Anterior cingulate cortex (tissue), 58 donors: ENCODE measurements around the gene TFF3.

Experiments used
- DNase-seq, 58 donors: peaks; one replicate each; lab custom pipeline; 2025; lab: John Stamatoyannopoulos, UW

TFF3 gene

DNA sequence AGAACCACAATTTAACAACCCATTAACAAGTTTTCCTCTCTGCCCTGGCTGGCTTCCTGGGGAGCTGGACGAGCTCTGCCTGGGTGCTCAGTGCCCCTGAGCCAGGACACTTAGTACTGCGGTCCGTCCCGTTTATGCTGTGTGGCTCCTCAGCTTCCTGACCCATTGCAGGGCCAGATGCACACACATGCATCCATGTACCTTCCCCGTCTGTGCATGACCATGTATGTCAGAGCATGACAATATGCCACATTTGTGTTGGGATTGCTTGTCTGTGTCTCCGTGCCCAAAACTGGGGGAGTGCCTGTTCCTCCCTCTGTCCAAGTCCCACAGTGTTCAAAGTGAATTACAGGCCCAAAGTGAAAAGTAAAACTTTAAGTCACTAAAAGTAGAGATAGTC is 9.7 kb upstream of the TFF3 start:
- DNase-seq: no peak

- DNase-seq: no peak
Measured at GRCh38 chr21:42321845-42322244, 6.6 kb upstream of the TFF3 start.

GRCh38 chr21:42321231-42321630 is 6.0 kb upstream of the TFF3 start:
- DNase-seq: no peak

DNA sequence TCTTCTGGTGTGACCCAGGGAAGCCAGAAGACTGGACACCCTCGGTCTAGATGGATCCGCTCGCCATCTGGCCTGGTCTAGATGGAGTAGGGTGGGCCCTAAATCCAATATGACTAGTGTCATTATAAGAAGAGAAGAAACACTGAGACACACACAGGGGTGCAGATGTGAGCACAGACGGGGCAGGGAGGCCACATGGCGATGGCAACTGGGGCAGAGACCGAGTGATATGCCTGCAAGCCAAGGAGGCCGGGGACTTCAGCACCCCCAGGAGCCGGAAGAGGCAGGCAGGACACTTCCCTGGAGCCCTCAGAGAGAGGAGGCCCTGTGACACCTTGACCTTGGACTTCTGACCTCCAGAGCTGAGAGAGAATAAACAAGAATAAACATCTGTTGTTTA is 5.6 kb upstream of the TFF3 start:
- no peak for DNase-seq

DNA sequence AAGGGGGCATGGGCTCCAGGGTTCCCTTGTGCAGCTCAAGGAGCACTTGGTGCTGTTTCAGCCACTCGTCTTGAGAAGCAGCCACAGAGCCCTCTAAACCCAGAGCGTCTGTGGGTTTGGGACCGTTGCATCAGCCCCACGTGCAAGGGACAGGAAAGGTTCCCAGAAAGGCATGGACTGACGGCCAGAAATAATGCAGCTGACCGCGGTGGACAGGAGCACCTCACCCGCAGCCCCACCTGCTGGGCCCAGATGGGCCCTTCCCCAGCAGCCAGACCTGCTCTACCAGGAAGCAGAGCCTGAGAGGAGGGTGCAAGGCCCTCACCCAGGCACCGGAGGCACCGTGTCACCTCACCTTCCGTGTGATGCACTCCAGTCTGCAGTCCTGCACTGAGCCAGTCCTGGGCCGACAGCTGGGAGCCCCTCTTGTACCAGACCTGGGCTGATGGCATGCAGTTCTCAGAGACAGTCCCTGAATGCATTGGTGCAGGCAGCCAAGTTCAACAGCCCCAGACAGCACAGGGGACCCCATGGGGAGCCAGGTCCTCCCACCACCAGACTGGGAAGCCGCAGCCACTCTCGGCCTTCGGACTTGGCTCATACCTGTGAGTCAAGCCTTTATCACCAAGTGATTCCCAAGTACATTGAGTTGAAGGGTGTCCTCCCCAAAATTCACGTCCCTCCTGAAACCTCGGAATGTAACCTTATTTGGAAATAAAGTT is 4.8 kb upstream of the TFF3 start:
- DNase-seq: no peak

DNA sequence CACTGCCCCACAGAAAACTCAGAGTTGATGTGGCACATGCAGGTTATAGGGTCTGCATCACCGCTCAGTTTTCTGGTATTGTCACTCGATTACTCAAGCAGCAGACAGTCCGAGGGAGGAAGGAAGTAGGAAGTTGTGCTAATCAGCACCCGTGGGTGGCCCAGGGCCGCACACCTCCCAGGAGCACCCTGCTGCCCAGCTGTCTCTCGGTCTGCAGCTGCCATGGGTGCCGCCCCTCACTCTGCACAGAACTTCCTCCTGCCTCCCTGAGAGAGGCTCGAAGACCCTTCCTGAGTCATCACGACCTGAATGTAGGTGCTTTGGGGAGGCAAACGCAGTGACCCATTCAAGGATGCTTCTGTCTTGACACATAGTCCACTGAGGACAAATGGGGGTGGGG is 4.2 kb upstream of the TFF3 start:
- DNase-seq: no peak

DNA sequence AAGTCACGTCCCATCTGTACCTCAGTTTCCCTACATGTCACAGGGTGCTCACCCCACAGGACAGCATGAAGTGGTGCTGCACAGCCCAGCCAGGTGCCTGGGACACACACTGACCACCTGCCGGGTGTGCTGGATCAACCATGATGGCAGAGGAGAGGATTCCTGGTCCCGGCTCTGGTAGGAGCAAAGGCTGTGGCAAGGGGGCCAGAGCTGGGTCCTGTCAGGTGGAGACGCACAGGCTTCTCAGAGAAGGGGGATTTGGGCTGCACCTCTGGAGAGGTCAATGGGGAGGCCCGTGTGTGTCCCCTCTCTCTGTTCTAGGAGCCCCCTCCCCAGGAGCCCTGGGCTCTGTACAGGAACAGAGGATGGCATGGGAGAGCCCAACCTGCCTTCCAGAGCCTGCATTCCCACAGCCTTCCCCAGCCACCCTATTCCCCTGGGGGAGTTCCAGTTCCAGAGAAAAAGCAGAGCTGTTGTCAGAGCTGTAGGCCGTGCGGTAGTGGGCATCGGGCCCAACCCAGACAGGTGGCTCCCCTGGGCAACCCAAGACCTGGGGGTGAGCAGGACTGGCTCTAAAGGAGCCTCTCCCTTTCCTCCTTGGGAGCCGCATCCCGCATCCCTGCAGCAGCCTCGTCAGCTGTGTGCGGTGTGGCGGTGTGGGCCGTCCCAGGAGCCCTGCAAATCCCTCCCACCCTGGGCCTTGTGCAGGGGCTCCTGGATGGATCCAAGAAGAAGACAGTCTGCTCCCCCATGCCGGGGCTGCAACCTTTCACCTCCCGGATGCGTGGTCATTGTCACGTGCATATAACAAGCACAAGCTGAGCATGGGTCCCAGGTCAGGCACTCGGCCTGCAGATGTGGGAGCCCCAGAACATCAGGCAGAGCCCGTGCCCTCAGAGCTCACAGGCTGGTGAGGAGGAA is 2.9 kb upstream of the TFF3 start:
- no peak for DNase-seq

DNA sequence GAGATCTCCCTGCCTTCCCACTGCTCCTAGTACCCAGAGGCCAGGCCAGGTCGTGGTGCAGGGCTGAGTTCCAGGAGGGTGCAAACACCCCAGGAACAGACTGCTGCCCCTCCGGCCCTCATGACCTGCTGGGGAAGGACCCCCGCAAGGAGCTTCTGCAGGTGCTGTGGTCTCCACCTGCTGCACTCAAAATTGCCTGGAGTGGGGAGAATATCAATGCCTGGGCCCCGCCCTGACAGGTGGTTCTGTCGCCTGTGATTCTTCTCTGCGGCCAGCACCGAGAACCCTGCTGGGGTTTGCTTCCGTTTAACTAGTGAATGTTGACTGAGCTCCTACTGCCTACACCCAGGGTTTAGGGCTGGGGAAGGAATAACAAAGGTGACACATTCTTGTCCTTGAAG is 2.1 kb upstream of the TFF3 start:
- DNase-seq: no peak

- no peak for DNase-seq
Measured at GRCh38 chr21:42316891-42317290, 1.7 kb upstream of the TFF3 start.

GRCh38 chr21:42314616-42315295 is 453 bp downstream of the TFF3 start:
- DNase-seq: no peak

DNA sequence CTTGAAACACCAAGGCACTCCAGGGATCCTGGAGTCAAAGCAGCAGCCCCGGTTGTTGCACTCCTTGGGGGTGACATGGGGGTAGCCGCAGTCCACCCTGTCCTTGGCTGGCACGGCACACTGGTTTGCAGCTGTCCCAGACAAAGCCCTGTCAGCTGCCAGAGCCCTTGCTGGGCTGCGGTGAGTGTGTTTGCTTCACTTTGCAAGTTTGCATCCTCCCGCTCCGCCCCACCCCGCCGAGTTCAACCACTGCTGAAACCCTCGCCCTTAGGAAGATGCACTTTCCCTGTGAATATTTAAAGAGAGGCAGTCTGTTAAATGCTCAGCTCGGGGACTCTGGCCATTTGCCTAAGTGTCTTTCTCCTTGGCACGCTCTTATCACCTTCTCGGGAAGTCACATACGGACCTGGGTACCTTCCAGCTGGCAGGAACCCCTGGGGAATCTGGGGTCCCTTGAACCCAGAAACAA is 1.7 kb downstream of the TFF3 start:
- DNase-seq: no peak

DNA sequence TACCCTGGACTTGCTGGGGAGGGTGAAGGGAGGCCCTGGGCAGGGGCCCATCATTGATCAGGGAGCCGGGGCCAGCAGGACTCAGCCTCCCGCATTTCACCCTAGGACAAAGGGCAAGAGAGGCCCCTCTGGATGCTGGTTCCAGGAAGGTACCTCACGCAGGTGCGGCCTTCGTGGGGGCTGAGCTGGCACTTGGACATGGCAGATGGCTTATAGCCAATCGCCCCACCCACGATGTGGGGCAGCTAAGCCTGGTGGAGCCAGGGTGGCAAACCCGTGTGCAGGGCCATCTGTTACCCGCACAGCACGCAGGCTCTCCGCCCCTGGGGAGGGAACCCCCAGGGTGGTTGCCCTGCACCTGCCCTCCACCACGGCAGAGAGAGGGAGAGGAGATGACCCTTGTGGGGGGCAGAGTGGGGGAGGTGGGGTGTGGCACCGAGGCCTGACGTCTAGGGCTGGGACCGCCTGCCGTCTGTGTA is 2.5 kb downstream of the TFF3 start:
- no peak for DNase-seq

DNA sequence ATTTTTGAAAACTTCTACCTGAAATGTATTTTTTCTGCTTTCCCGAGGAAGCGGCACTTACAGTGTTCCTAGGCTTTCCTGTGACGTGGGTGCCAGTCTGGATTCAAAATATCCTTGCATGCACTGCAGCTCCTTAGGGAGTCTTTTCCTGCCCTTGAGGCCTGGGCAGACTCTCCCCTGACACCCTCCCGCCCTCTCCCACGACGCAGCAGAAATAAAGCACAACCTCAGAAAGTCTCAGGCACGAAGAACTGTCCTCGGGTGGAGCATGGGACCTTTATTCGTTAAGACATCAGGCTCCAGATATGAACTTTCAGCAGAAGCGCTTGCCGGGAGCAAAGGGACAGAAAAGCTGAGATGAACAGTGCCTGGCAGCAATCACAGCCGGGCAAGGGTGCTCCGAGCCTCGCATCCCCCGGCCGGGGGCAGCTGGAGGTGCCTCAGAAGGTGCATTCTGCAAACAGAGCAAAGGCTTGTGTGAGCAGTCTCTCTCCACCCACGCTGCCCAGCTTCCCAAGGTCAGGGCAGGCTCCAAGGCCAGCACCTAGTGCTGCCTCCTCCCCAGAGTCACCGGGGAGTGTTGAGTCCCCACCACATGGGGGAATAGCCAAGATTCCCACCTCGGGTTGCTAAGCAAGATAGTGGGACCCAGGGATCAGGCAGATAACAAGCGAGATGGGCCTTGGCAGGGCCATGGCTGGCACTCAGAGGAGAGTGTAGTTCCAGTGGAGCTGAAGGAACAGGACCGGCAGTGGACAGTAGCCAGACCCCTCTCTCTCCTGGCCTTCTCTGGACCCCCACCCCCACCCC is 3.2 kb downstream of the TFF3 start:
- DNase-seq: no peak

DNA sequence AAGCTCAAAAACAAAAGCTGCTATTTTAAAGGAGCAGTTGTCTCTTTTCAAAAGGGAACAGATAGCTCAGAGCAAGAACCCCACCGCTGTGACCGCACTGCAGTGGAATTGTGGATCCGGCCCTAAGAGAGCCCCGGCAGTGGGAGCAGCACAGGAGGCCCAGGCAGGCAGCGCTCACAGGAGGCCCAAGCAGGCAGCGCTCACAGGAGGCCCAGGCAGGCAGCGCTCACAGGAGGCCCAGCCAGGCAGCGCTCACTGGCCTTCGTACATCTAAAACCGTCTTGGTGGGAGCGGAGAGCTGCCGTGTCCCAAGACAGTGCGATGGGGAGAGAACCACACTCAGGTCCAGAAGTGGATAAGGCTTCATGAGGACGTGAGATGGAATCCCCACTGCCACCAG is 4.0 kb downstream of the TFF3 start:
- DNase-seq: no peak

GRCh38 chr21:42310411-42311001 is 4.7 kb downstream of the TFF3 start:
- no peak for DNase-seq

GRCh38 chr21:42309753-42310213 is 5.4 kb downstream of the TFF3 start:
- peak in 32 of 58 donors; percentile 4 to 73 (median 26) for DNase-seq

DNA sequence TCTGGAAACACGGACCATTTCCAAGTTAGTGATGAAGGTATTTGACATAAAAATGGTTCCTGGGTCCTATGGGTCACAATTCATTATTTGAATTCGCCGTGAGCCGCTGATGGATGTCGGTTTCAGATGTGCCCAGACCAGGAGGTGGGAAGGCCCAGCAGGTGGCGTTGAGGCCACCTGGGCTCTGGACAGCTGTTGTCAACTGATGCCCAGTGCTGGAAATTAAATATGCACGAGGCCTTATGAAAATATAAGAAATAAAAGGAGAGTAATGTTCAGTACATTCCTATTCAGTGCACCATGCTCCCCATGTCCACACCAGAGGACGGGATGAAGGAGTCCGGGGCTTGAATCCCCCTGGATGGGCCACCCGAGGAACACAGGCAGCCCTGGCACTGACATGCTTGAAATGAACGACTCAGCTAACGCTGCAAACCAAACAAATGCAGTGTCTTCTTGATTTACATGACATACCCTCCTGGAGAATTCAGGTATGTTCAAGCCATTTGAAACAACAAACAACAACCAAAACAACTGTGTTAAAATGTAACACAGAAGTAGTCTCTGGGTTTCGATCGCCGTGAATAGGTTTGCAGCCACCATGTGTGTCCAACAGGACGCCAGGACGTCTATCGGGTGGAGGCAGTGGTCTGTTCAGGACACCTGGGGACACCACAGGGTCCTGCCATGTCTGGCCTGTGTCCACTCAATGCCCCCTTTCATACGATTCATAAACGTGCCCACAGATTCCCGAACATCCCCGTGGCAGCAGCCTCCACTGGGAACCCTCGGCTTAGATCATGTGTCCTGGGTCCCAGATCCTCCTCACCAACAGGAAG is 6.1 kb downstream of the TFF3 start:
- peak in 1 of 58 donors; percentile 5 for DNase-seq

- no peak for DNase-seq
Measured at GRCh38 chr21:42308161-42308913, 6.9 kb downstream of the TFF3 start.
